Suprapubic skin (tissue), 3 donors: Measurements from ENCODE around the gene LZTS2.

Source experiments
- CTCF ChIP-seq, 2 donors: fragments of 200-600 bp in 1 of 2; fragments of 450-650 bp in 1 of 2; sonication (generic) in 1 of 2; IDR thresholded peaks; one replicate each; pipeline ENCODE4 v1.5.1; 2016 to 2019; ENCODE audit warnings: antibody characterized with exemption in 2 of 2, mild to moderate bottlenecking in 1 of 2, moderate library complexity in 1 of 2
- POLR2A ChIP-seq, 2 donors: fragments of 450-650 bp; IDR thresholded peaks; one replicate each; pipeline ENCODE4 v1.6.1; 2017; ENCODE audit warnings: antibody characterized with exemption in 2 of 2, mild to moderate bottlenecking in 2 of 2, moderate library complexity in 2 of 2

GRCh38 chr10:100966887-100967286 is 32.7 kb upstream of the LZTS2 start:
- TF ChIP-seq CTCF (IDR thresholded peaks at IDR 0.05) (no peak), POLR2A (IDR thresholded peaks at IDR 0.05) (no peak)
